ENCODE data around the gene HPGD. TPM values are rescaled to one million over a fixed set of nuclear protein-coding genes. Genes with fewer than 3 reads are reported as not detected.

Gene HPGD
- polyA plus RNA-seq, 1 of the 3 experiments (the other 2 are of a cell fraction): not detected

- Histone ChIP-seq H3K27me3 (ENCODE audit: insufficient read depth) (no peaks in the 10 kb centered on the region), H2AFZ (ENCODE audit: low read depth) (no peak overlapping the region), H3K4me1 (ENCODE audit: control insufficient read depth in 1 of 2, insufficient read depth in 2 of 2, low read depth in 1 of 2, low read length in 1 of 2) (no peaks in the 10 kb centered on the region), H3K4me3 (ENCODE audit: low read depth in 2 of 2, low read length in 1 of 2) (no peak overlapping the region), H4K20me1 (ENCODE audit: insufficient read depth) (no peaks in the 10 kb centered on the region), H3K9me3 (no peaks in the 10 kb centered on the region), H3K9ac (no peak overlapping the region), H3F3A (replicated peaks; ENCODE audit: insufficient read depth) (no peaks in the 10 kb centered on the region), H3K4me2 (no peak overlapping the region), H3K27ac (ENCODE audit: low read depth in 2 of 2, low read length in 1 of 2) (no peak overlapping the region), H3K9me2 (no peaks in the 10 kb centered on the region), H3K36me3 (replicated peaks in 1 of 2; ENCODE audit: control insufficient read depth in 1 of 2, insufficient read depth in 2 of 2, low read length in 1 of 2) (no peaks in the 10 kb centered on the region), H3K79me2 (ENCODE audit: insufficient read depth) (no peaks in the 10 kb centered on the region)
- ChIA-PET POLR2A (no interaction called here), CTCF (interaction anchor here (2.1 kb wide), 1 partner anchor 9 kb away, joined by 4 read pairs; no protein-coding TSS in a partner anchor)
- DNase-seq: no peak
- TF ChIP-seq POLR2AphosphoS5 (IDR thresholded peaks at IDR 0.05; ENCODE audit: low read depth, low read length): no peak
- TF ChIP-seq EZH2phosphoT487 (IDR thresholded peaks at IDR 0.05; ENCODE audit: borderline replicate concordance, low read depth): no peak
- TF ChIP-seq RAD21 (IDR thresholded peaks at IDR 0.05; ENCODE audit: low read length): no peak
- TF ChIP-seq CHD2 (IDR thresholded peaks at IDR 0.05; ENCODE audit: low read length, partially characterized antibody): no peak
- TF ChIP-seq, protein P1, sequence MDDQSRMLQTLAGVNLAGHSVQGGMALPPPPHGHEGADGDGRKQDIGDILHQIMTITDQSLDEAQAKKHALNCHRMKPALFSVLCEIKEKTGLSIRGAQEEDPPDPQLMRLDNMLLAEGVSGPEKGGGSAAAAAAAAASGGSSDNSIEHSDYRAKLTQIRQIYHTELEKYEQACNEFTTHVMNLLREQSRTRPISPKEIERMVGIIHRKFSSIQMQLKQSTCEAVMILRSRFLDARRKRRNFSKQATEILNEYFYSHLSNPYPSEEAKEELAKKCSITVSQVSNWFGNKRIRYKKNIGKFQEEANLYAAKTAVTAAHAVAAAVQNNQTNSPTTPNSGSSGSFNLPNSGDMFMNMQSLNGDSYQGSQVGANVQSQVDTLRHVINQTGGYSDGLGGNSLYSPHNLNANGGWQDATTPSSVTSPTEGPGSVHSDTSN (IDR thresholded peaks at IDR 0.05): no peak
These were observed 10.2 kb upstream of the HPGD start for GRCh38 chr4:174532445-174532844.

GRCh38 chr4:174531486-174531885 is 9.2 kb upstream of the HPGD start:
- Histone ChIP-seq H3K9me2 (no peaks in the 10 kb centered on the region), H3K4me2 (no peak overlapping the region), H4K20me1 (ENCODE audit: insufficient read depth) (no peaks in the 10 kb centered on the region), H3F3A (replicated peaks; ENCODE audit: insufficient read depth) (no peaks in the 10 kb centered on the region), H3K27ac (ENCODE audit: low read depth in 2 of 2, low read length in 1 of 2) (no peak overlapping the region), H3K9ac (no peak overlapping the region), H3K27me3 (ENCODE audit: insufficient read depth) (no peaks in the 10 kb centered on the region), H3K9me3 (no peaks in the 10 kb centered on the region), H3K4me3 (ENCODE audit: low read depth in 2 of 2, low read length in 1 of 2) (no peak overlapping the region), H3K4me1 (ENCODE audit: control insufficient read depth in 1 of 2, insufficient read depth in 2 of 2, low read depth in 1 of 2, low read length in 1 of 2) (no peaks in the 10 kb centered on the region), H3K36me3 (replicated peaks in 1 of 2; ENCODE audit: control insufficient read depth in 1 of 2, insufficient read depth in 2 of 2, low read length in 1 of 2) (no peaks in the 10 kb centered on the region), H2AFZ (ENCODE audit: low read depth) (no peak overlapping the region), H3K79me2 (ENCODE audit: insufficient read depth) (no peaks in the 10 kb centered on the region)
- POLR2A ChIA-PET: no interaction called here
- CTCF ChIA-PET: interaction anchor here (2.1 kb wide), 1 partner anchor 8 kb away, joined by 4 read pairs; no protein-coding TSS in a partner anchor
- DNase-seq: no peak
- TF ChIP-seq GABPA (IDR thresholded peaks at IDR 0.05; ENCODE audit: low read depth) (no peak), SIN3A (IDR thresholded peaks at IDR 0.05; ENCODE audit: borderline replicate concordance, low read depth, low read length) (no peak), NRF1 (IDR thresholded peaks at IDR 0.05; ENCODE audit: low read depth, low read length) (no peak), NFIC (IDR thresholded peaks at IDR 0.05; ENCODE audit: borderline replicate concordance) (no peak)
- TF ChIP-seq, protein P2, sequence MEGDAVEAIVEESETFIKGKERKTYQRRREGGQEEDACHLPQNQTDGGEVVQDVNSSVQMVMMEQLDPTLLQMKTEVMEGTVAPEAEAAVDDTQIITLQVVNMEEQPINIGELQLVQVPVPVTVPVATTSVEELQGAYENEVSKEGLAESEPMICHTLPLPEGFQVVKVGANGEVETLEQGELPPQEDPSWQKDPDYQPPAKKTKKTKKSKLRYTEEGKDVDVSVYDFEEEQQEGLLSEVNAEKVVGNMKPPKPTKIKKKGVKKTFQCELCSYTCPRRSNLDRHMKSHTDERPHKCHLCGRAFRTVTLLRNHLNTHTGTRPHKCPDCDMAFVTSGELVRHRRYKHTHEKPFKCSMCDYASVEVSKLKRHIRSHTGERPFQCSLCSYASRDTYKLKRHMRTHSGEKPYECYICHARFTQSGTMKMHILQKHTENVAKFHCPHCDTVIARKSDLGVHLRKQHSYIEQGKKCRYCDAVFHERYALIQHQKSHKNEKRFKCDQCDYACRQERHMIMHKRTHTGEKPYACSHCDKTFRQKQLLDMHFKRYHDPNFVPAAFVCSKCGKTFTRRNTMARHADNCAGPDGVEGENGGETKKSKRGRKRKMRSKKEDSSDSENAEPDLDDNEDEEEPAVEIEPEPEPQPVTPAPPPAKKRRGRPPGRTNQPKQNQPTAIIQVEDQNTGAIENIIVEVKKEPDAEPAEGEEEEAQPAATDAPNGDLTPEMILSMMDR (IDR thresholded peaks at IDR 0.05): no peak

Measured in SK-N-SH (cell line).